ENCODE measurements around the gene C1QTNF1. TPM values are rescaled to one million over a fixed set of nuclear protein-coding genes. Genes with fewer than 3 reads are reported as not detected.
"Not testable (repeated sequence)": the region's sequence is repeated elsewhere in the genome, so short reads cannot be mapped to it uniquely, and the experiment has no call there.

Gene C1QTNF1
- total RNA-seq, 2 experiments from 2014 or later = not detected

- H3K9me2 ChIP-seq (ENCODE audit: insufficient read depth, low read length) = no peaks in the 10 kb centered on the region
- H3K9me3 ChIP-seq (ENCODE audit: low read length) = no peaks in the 10 kb centered on the region
- TF ChIP-seq CTCF (conservative IDR thresholded peaks at IDR 0.05; ENCODE audit: low read length) (no peak), EZH2phosphoT487 (IDR thresholded peaks at IDR 0.05; ENCODE audit: borderline replicate concordance, low read depth, low read length) (no peak)
- DNase-seq (ENCODE audit: low spot score) = no peak
- BruUV-seq (replicated peaks) = no TSS peak
- no peaks in the 10 kb centered on the region for H3K36me3 ChIP-seq (ENCODE audit: insufficient read depth, low read length)
- H3K4me3 ChIP-seq (ENCODE audit: low read depth, low read length, poor library complexity, severe bottlenecking) = no peak overlapping the region
- POLR2A ChIA-PET = no interaction called here
- no peak overlapping the region for H2AFZ ChIP-seq (ENCODE audit: low read length)
- H3K4me2 ChIP-seq (ENCODE audit: low read length) = no peak overlapping the region
- CTCF ChIA-PET (ENCODE audit: unreplicated experiment) = interaction anchor here (1.2 kb wide), 1 partner anchor 16 kb away, joined by 3 read pairs; no protein-coding TSS in a partner anchor
- H3K27ac ChIP-seq (ENCODE audit: low read depth, low read length, poor library complexity, severe bottlenecking) = no peak overlapping the region
- intact Hi-C loops (cut with micrococcal nuclease; ENCODE audit: unreplicated experiment) = no loop called here
- peaks cover 5% of the 10 kb centered on the region for H3K4me1 ChIP-seq (ENCODE audit: insufficient read depth, low read length, poor library complexity, severe bottlenecking)
- H3K79me2 ChIP-seq (ENCODE audit: insufficient read depth, low read depth, low read length) = no peaks in the 10 kb centered on the region
- no peaks in the 10 kb centered on the region for H4K20me1 ChIP-seq (ENCODE audit: insufficient read depth, low read length)
These were observed 48.6 kb downstream of the C1QTNF1 start for GRCh38 chr17:79072544-79072943.

- Histone ChIP-seq H3K4me1 (ENCODE audit: insufficient read depth, low read length, poor library complexity, severe bottlenecking) (peaks cover 5% of the 10 kb centered on the region), H4K20me1 (ENCODE audit: insufficient read depth, low read length) (no peaks in the 10 kb centered on the region), H2AFZ (ENCODE audit: low read length) (no peak overlapping the region), H3K79me2 (ENCODE audit: insufficient read depth, low read depth, low read length) (no peaks in the 10 kb centered on the region), H3K4me3 (ENCODE audit: low read depth, low read length, poor library complexity, severe bottlenecking) (no peak overlapping the region), H3K4me2 (ENCODE audit: low read length) (no peak overlapping the region), H3K9me3 (ENCODE audit: low read length) (no peaks in the 10 kb centered on the region), H3K36me3 (ENCODE audit: insufficient read depth, low read length) (no peaks in the 10 kb centered on the region), H3K27ac (ENCODE audit: low read depth, low read length, poor library complexity, severe bottlenecking) (no peak overlapping the region), H3K9me2 (ENCODE audit: insufficient read depth, low read length) (no peaks in the 10 kb centered on the region)
- POLR2A ChIA-PET = interaction anchor here (0.5 kb wide), 1 partner anchor 79 kb away, joined by 5 read pairs; no protein-coding TSS in a partner anchor
- BruUV-seq (replicated peaks) = no TSS peak
- intact Hi-C loops (cut with micrococcal nuclease; ENCODE audit: unreplicated experiment) = no loop called here
- no peak for TF ChIP-seq CTCF (conservative IDR thresholded peaks at IDR 0.05; ENCODE audit: low read length)
- no peak for TF ChIP-seq EZH2phosphoT487 (IDR thresholded peaks at IDR 0.05; ENCODE audit: borderline replicate concordance, low read depth, low read length)
- DNase-seq (ENCODE audit: low spot score) = no peak
- CTCF ChIA-PET (ENCODE audit: unreplicated experiment) = interaction anchor here (0.6 kb wide), 1 partner anchor 164 kb away, joined by 4 read pairs; no protein-coding TSS in a partner anchor
These were observed 49.2 kb downstream of the C1QTNF1 start for GRCh38 chr17:79073016-79073705.

GRCh38 chr17:79073706-79074088 lies 49.7 kb downstream of the C1QTNF1 start:
- ChIA-PET CTCF (ENCODE audit: unreplicated experiment) (no interaction called here), POLR2A (interaction anchor here (1.1 kb wide), 1 partner anchor 10 kb away, joined by 3 read pairs; no protein-coding TSS in a partner anchor)
- no peak overlapping the region for H3K4me3 ChIP-seq (ENCODE audit: low read depth, low read length, poor library complexity, severe bottlenecking)
- no peak for DNase-seq (ENCODE audit: low spot score)
- intact Hi-C loops (cut with micrococcal nuclease; ENCODE audit: unreplicated experiment) = no loop called here
- no peaks in the 10 kb centered on the region for H3K36me3 ChIP-seq (ENCODE audit: insufficient read depth, low read length)
- no peak overlapping the region for H2AFZ ChIP-seq (ENCODE audit: low read length)
- no peak overlapping the region for H3K27ac ChIP-seq (ENCODE audit: low read depth, low read length, poor library complexity, severe bottlenecking)
- no peak for TF ChIP-seq EZH2phosphoT487 (IDR thresholded peaks at IDR 0.05; ENCODE audit: borderline replicate concordance, low read depth, low read length)
- no peak for TF ChIP-seq CTCF (conservative IDR thresholded peaks at IDR 0.05; ENCODE audit: low read length)
- H3K9me2 ChIP-seq (ENCODE audit: insufficient read depth, low read length) = no peaks in the 10 kb centered on the region
- H3K4me2 ChIP-seq (ENCODE audit: low read length) = no peak overlapping the region; the same call in 1 of the 2 replicates
- H4K20me1 ChIP-seq (ENCODE audit: insufficient read depth, low read length) = no peaks in the 10 kb centered on the region
- peaks cover 5% of the 10 kb centered on the region for H3K4me1 ChIP-seq (ENCODE audit: insufficient read depth, low read length, poor library complexity, severe bottlenecking)
- H3K79me2 ChIP-seq (ENCODE audit: insufficient read depth, low read depth, low read length) = no peaks in the 10 kb centered on the region
- H3K9me3 ChIP-seq (ENCODE audit: low read length) = no peaks in the 10 kb centered on the region
- BruUV-seq (replicated peaks) = no TSS peak

- H4K20me1 ChIP-seq (ENCODE audit: insufficient read depth, low read length); H3K27ac ChIP-seq (ENCODE audit: low read depth, low read length, poor library complexity, severe bottlenecking); H3K36me3 ChIP-seq (ENCODE audit: insufficient read depth, low read length); CTCF ChIA-PET (ENCODE audit: unreplicated experiment); intact Hi-C loops (cut with micrococcal nuclease; ENCODE audit: unreplicated experiment); DNase-seq (ENCODE audit: low spot score); H3K9me2 ChIP-seq (ENCODE audit: insufficient read depth, low read length); H3K4me1 ChIP-seq (ENCODE audit: insufficient read depth, low read length, poor library complexity, severe bottlenecking); H3K79me2 ChIP-seq (ENCODE audit: insufficient read depth, low read depth, low read length); H3K9me3 ChIP-seq (ENCODE audit: low read length); BruUV-seq (replicated peaks): not testable (repeated sequence)
- Histone ChIP-seq H3K4me3 (ENCODE audit: low read depth, low read length, poor library complexity, severe bottlenecking) (peak overlapping the region; percentile 70), H2AFZ (ENCODE audit: low read length) (peak overlapping the region; percentile 61; the same call in 1 of the 2 replicates), H3K4me2 (ENCODE audit: low read length) (peak overlapping the region; percentile 52)
- POLR2A ChIA-PET = interaction anchor here (1.1 kb wide), 1 partner anchor 9 kb away, joined by 3 read pairs; no protein-coding TSS in a partner anchor
These were observed 50.2 kb downstream of the C1QTNF1 start for GRCh38 chr17:79074121-79074648.
